Fibroblast of villous mesenchyme (primary cell): ENCODE data around the gene PLEKHA5. TPM values are rescaled to one million over a fixed set of nuclear protein-coding genes. Genes with fewer than 3 reads are reported as not detected.
A peak's percentile ranks its signal among the peaks of the same experiment; 100 is the strongest.

Experiments used
- DNase-seq: peaks from one replicate; pipeline ENCODE4 v3.0.0-alpha.2; 2010; ENCODE audit warnings: low read depth
- H3K4me3 ChIP-seq: 2 replicates; pipeline ENCODE4 v1.5.1; 2011; ENCODE audit warnings: low read depth, mild to moderate bottlenecking, low read length
- total RNA-seq: library from RNA; depleted of rRNA; stranded (reverse); fragments of >200 nt; gene quantifications from 2 replicates; pipeline ENCODE4 v1.2.3, GENCODE V29; 2012
- TF ChIP-seq, protein P1 (sequence below): IDR thresholded peaks from 2 replicates; pipeline ENCODE4 v1.5.1; 2012; ENCODE audit warnings: low read depth, mild to moderate bottlenecking, low read length; ENCODE audit not compliant: insufficient read depth

Gene PLEKHA5
- total RNA-seq, 1 donor = 37.1 TPM

DNA sequence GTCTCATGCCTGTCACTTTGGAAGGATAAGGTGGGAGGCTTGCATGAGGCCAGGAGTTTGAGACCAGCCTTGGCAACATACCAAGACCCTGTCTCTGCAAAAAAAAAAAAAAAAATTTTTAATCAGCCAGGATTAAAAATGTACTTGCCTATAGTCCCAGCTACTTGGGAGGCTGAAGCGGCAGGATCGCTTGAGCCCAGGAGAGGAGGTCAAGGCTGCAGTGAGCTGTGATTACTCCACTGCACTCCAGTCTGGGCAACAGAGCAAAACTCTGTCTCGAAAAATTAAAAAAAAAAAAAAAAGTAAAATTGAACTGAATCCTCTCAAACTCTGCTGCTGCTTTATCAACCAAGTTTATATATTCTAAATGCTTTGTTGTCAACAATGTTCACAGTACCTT lies 181.6 kb downstream of the PLEKHA5 start:
- TF ChIP-seq, protein P1, sequence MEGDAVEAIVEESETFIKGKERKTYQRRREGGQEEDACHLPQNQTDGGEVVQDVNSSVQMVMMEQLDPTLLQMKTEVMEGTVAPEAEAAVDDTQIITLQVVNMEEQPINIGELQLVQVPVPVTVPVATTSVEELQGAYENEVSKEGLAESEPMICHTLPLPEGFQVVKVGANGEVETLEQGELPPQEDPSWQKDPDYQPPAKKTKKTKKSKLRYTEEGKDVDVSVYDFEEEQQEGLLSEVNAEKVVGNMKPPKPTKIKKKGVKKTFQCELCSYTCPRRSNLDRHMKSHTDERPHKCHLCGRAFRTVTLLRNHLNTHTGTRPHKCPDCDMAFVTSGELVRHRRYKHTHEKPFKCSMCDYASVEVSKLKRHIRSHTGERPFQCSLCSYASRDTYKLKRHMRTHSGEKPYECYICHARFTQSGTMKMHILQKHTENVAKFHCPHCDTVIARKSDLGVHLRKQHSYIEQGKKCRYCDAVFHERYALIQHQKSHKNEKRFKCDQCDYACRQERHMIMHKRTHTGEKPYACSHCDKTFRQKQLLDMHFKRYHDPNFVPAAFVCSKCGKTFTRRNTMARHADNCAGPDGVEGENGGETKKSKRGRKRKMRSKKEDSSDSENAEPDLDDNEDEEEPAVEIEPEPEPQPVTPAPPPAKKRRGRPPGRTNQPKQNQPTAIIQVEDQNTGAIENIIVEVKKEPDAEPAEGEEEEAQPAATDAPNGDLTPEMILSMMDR = no peak
- no peak for DNase-seq
- no peak overlapping the region for H3K4me3 ChIP-seq

- no peak overlapping the region for H3K4me3 ChIP-seq
- TF ChIP-seq, protein P1 = no peak
- DNase-seq = no peak
Measured at GRCh38 chr12:19312637-19313036, 183.1 kb downstream of the PLEKHA5 start.

DNA sequence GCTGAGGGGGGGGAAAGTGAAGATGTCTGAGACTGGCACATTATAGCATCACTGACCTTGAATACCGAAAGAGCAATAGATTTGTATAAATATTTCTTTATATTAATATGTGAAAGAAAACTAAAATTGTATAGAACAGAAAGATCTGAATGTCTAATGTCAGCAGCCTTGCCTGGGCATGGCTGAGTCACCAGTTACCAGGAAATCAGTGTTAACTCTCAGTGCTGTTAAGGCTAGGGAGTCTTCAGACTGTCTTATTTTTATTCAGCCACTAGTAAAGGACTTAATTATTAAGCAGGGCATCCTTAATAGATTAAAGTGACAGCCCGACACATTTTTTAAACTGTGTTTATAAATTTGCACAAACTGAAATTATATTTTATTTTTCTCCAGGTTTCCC lies 186.9 kb downstream of the PLEKHA5 start:
- TF ChIP-seq, protein P1 = no peak
- no peak for DNase-seq
- no peak overlapping the region for H3K4me3 ChIP-seq

DNA sequence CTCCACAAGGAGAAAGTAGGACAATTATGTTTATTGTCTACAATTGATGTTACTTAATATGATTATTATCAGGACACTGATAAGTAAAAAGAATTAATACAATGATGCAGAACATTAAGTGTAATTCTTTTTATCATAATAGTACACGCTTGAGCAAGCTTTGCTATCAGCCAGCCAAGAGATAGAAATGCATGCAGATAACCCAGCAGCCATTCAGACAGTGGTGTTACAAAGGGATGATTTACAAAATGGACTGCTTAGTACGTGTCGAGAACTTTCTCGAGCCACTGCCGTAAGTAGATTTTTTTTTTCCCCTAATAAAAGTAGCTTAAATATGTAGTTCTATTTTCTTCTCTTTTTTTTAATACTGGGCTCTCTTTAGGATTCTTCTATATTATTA lies 192.8 kb downstream of the PLEKHA5 start:
- H3K4me3 ChIP-seq = no peak overlapping the region
- TF ChIP-seq, protein P1 = no peak
- DNase-seq = no peak

GRCh38 chr12:19323805-19324204 lies 194.3 kb downstream of the PLEKHA5 start:
- no peak overlapping the region for H3K4me3 ChIP-seq
- DNase-seq = peak; percentile 95
- TF ChIP-seq, protein P1 = no peak

DNA sequence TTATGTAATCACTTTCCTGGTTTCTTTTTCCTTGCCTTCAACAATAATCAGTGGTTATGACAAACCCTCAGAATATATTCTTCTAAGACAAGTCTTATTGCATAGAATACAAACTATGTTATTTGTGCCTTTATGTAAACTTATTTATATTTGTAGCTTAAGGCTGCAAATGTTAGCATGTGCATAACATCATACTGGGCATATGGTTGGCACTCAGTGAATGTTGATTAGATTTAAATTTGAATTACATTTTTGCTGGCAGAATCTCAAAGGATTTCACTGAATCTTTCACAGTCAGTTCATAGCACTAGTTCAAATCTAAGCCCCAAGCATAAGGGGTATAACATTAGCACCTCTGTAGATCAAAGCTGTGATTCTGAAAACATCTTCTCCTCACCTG lies 196.6 kb downstream of the PLEKHA5 start:
- H3K4me3 ChIP-seq = no peak overlapping the region
- TF ChIP-seq, protein P1 = no peak
- DNase-seq = no peak

- TF ChIP-seq, protein P1 = no peak
- H3K4me3 ChIP-seq = no peak overlapping the region
- DNase-seq = no peak
Measured at GRCh38 chr12:19332196-19332595, 202.7 kb downstream of the PLEKHA5 start.
